SIG-M5 treated with dmso at 0.1 percent for 504 hours (cell line): ENCODE results near the gene SELENOW.
"Not testable (repeated sequence)": the region's sequence is repeated elsewhere in the genome, so short reads cannot be mapped to it uniquely, and the experiment has no call there.

ENCODE experiments used
- DNase-seq: peaks from one replicate; lab custom pipeline; 2025; ENCODE audit not compliant: unreplicated experiment; lab: John Stamatoyannopoulos, UW

Gene SELENOW

DNA sequence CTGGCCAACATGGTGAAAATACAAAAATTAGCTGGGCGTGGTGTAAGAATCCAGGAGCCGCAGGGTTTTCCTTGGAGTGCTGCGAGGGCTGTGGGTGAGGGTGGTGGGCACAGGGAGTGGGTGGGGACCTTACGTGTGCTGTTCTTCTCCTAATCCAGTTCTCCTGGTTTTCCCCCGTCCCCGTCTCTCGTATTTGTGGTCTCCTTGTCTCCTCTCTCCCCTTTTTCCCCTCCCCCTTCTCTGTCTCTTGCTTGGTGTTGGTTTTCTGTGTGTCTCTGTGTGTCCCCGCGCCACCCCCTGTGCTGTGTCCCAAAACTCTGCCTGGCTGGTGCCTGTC, 1.7 kb downstream of the SELENOW start:
- DNase-seq: no peak

DNA sequence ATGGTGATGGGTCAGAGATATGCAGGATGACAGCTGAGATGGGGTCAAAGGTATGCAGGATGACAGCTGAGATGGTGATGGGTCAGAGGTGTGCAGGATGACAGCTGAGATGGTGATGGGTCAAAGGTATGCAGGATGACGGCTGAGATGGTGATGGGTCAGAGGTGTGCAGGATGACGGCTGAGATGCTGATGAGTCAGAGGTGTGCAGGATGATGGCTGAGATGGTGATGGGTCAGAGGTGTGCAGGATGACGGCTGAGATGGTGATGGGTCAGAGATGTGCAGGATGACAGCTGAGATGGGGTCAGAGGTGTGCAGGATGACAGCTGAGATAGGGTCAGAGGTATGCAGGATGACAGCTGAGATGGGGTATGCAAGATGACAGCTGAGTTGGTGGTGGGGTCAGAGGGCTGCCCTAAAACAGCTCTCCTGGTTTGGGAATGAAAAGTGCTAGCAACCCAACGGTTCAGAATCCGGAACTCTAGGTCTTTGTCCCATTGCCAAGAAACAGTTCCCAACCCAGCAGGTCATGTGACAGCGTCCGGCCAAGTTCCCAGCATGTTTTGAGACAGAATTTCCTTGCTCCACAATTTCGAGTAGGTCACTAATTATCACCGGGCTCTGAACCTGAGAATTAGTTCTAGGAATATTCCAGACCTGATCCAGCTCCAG, 3.2 kb downstream of the SELENOW start:
- DNase-seq: no peak

DNA sequence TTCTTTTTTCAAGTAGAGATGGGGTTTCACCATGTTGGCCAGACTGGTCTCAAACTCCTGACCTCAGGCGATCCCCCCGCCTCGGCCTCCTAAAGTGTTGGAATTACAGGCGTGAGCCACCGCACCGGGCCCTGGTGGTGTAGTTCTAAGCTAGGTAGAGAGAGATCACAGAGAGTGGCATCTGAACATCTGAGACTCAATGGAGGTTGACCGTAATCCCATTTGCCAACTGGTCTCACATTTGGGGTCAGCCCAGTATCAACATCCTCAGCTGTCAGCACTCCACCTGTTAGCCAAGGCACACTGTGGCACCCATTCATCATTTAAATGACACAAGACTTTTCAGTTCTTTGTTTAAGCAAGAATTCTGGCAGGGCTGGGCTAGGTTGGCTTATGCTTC, 8.1 kb downstream of the SELENOW start:
- no peak for DNase-seq

DNA sequence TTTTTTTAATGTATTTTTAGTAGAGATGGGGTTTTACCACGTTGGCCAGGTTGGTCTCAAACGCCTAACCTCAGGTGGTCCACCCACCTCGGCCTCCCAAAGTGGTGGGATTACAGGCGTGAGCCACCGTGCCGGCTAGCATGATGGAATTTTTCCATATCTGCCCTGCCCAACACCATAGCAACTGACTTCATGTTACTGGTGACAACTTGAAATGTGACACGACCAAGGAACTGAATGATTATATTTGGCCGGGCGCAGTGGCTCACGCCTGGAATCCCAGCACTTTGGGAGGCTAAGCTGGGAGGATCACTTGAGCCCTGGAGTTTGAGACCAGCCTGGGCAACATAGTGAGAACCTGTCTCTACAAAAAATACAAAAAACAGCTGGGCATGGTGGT, 8.8 kb downstream of the SELENOW start:
- DNase-seq: not testable (repeated sequence)

DNA sequence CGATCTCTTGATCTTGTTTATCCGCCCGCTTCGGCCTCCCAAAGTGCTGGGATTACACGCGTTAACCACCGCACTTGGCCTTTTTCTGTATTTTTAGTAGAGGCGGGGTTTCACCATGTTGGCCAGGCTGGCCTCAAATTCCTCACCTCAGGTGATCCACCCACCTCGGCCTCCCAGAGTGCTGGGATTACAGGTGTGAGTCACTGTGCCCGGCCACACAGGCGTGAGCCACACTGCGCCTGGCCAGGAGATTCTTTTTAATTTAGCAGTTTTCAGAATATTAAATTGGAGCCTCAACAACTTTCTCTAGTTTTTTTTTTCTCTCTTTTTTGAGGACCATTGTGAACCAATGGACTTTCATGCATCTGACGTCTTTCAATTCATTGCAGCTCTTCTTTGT, 11.3 kb downstream of the SELENOW start:
- DNase-seq: not testable (repeated sequence)

DNA sequence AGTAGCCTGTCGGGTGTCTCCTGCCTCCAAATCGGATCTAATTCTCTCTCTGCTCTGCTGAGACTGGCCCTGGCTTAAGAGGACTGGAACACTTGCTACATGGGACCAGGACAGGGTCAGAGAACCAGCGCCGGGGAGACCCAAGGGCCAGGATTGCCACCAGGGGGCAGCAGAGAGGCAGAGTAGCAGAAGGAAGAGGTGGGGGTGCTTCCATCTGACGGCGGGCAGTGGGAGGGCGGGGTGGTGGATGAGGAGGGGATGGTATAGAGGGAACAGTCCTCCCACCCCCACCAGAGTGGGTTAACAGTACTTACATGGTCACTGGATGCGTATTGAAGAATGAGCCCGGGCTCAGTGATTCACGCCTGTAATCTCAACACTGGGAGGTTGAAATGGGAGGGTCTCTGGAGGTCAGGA, 11.9 kb downstream of the SELENOW start:
- peak; percentile 46 for DNase-seq

DNA sequence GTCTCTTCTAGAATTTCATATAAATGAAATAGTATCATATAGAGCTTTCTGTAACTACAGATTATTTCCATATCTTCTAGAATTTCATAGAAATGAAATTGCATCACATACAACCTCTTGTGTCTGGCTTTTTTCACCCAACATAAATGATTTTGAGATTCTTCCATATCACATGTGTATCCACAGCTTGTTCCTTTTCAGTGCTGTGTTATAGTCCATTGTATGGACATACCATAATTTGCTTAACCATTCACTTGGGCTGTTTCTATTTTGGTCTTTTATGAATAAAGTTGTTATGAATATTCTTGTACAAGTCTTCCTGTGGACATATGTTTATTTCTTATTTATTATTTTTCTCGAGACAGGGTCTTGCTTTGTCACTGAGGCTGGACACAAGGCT, 14.1 kb downstream of the SELENOW start:
- no peak for DNase-seq

DNA sequence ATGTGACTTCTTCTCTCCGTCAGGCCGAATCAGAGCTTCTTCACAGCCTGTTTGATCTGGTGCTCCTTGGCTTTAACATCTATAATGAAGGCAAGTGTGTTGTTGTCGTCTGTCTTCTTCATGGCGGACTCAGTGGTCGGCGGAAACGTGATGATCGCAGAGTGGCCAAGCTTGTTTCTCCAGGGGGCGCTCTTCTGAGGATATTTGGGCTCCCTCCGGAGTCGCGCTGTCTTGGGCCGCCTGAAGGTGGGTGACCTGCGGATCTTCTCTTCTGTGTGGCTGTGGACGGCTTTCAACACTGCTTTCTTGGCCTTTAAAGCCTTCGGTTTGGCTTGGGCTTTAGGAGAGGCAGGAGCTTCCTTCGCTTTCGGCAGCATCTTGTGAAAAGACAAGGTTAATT, 16.0 kb downstream of the SELENOW start:
- DNase-seq: no peak

DNA sequence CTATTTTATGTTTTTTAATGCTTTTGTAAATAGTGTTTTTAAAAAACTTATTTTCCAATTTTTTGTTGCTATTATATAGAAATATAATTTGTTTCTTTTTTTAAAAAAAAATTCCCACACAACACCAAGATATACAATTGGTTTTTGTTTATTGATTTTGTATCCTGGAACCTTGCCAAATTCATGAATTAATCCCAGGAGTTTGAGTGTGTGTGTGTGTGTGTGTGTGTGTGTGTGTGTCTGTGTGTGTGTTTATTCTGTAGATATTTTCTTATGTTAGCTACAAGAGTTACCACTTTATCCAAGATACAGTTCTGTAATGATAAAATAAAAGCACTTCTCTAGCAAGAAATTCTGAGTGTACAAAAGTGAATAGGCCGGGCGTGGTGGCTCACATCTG, 18.3 kb downstream of the SELENOW start:
- DNase-seq: no peak

DNA sequence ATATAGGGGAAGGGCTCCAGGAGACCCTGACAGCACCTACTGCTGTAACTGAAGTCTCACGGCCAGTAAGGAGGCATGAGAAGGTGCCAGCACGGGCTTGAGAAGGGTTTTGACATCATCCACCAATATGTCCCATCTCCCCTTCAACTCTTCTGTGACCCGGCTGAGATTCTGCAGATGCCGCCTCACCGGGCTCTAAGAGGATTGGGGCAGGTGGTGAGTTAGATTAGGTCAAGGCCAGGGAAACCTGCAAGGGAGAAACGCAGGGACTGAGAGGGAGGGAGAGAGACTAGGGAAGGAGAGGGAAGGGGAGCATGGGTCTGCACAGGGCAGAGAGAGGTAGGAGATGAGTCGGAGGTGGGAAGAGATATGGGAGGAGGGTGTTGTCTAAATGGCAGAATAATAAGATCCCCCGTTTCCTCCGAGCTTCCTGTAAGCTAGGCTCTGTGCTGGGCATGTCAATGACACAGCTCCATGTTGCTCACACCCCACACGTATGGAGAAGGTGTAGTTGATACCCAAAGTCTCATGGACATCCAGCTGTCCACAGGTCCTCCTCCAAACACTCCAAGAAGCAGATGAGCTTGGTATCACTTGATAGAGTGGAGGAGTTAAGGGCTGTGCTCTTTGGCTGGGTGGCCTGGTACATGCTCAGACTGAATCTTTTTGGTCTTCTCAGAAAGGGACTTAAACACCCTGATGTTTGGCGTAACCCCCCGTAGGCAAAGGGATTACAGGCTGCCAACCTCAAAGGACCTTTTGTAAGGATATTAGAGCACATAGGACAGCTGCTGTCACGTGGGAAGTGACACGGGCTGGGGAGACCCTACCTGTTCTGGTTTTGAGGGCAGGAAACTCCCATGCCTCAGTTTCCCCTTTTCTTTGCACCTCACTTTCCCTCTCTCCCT, 19.7 kb downstream of the SELENOW start:
- DNase-seq: no peak

DNA sequence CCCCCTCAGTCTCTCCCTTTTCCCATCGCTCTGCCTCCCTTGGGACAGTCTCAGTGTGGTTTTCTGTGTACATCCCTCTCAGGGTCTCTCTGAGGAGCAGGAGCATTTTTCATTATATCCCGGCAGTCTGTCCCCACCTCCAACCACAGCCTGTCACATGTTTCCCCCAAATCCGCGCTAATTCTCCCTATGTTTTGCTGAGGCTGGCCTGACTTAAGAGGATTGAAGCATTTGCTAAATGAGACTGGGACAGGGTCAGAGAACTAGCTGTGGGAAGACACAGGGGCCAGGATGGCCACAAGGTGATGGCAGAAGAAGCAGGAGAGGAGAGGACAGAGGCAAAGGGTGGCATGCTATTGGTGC, 20.4 kb downstream of the SELENOW start:
- DNase-seq: no peak

DNA sequence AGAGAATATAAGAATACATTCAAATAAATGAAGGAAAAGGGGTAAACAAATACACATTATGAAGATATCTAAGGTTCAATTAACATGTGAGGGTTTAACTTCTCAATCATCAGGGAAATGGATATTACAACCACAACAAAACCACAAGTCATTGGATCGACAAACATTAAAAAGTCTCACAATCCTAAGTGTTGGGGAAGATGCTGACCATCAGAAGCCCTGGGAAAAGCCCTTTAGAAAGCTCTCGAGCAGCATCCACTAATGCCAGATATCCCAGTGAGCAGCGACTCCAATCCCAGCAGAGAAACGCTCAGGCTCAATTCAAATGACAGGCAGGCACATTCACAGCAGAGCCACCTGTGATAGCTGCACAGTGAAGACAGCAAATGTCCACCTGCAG, 22.8 kb downstream of the SELENOW start:
- DNase-seq: no peak

DNA sequence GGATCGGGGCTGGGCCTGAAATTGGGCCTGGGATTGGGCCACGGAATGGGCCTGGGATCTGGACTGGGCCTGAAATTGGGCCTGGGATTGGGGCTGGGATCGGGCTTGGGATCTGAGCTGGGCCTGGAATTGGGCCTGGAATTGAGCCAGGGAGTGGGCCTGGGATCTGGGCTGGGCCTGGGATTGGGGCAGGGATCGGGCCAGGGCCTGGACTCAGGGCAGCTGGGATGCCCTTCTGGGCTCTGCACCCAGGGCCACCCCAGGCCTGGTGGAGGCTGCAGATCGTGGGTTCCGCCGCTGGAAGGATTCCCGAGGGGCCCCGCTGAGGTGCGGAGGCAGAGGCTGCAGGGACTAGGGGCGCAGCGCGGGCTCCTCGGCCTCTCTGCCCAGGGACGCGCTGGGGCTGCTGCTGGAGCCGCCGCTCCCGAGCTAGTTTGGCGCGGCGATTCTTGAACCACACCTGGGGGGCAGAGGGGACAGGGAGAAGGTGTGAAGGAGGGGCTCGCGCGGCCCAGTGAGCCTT, 24.1 kb downstream of the SELENOW start:
- DNase-seq: no peak

DNA sequence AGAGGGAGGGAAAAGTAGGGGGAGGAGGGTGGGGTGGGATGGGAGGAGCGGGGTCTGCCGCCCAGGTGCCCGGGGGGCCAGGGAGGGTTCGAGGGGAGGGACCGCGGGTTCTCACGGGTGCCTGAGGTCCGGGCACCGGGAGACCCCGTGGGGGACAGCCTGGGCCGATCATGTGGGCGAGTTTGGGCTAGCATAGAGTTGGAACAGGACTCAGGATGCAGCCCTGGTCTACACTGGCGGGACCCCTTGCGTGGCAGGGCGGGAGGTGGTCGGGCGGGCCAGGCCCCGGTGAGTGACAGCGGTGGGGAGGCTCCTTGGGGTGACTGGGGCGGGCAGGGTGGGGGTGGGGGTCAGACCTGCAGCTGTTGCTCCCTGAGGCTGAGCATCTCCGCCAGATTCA, 24.6 kb downstream of the SELENOW start:
- not testable (repeated sequence) for DNase-seq

DNA sequence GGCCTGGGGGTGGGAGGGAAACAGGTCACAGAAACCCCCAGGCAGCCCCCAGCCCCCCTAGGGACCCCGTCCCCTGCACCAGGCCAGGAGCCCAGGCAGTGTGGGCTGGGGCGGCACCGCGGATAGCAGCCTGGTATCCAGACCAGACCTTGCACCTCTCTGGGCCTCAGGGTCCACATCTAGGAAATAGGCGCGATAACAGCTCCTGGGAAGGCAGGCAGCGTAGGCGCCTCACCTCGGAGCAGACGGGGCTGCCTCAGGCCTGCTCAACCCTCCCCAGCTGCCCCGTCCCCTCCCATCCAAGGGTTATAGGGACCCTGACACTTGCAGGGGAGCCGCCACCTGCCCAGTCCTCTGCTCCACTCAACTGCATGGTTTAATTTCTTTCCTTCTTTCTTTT, 25.2 kb downstream of the SELENOW start:
- DNase-seq: not testable (repeated sequence)

DNA sequence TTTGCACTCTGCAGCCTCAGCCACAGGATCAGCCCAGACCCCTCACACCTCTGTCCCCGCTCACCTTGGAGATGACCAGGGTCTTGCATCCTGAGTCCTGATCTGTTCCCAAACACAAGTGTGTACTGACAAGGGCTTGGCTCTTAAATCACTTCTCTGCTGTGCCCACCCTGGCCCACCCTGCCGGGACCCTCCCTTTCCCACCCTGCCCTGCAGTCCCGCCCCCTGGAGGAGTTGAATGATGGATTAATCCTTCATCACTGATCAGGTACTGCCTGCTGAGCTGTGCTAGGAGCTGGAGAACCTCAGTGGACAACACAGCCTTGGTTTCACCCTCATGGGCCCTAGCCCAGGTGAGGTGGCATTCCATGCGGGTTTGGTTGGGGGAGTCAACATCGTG, 25.9 kb downstream of the SELENOW start, which contains the start of gene TPRX1:
TPRX1 (minus strand) TSS at position 101 of the 400 bp plus-strand sequence; CDS start at position 89, 12 bp downstream.
- not testable (repeated sequence) for DNase-seq

DNA sequence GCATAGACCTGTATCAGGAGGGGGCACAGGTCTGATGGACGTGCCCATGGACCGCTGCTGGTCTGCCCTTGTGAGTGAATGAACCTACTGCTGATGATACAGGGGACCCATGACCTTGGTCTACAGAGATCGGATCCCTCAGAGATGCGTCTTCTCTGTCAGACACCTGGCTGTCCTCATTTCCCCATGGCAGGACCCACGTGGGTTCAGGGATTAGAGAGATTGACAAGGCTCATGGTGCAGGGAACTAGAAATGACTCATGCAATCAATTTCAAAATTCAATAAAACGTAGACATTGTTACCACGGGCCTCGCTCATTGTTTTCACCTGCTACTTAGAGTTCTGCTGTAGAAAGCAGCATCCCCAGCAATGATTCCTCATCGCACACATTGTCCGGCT, 26.8 kb downstream of the SELENOW start:
- no peak for DNase-seq

DNA sequence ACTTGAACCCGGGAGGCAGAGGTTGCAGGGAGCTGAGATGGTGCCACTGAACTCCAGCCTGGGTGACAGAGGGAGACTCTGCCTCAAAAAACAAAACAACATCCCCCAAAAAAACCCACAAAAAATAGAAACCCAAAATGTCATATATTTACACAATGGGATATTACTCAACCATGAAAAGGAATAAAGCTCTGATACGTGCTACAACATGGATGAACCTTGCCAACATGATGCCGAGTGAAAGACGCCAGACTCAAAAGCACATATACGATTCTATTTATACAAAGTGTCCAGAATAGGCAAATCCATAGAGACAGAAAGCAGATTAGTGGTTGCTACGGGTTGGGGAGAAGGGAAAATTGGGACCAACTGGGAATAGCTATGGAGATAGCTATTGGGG, 27.9 kb downstream of the SELENOW start:
- no peak for DNase-seq

DNA sequence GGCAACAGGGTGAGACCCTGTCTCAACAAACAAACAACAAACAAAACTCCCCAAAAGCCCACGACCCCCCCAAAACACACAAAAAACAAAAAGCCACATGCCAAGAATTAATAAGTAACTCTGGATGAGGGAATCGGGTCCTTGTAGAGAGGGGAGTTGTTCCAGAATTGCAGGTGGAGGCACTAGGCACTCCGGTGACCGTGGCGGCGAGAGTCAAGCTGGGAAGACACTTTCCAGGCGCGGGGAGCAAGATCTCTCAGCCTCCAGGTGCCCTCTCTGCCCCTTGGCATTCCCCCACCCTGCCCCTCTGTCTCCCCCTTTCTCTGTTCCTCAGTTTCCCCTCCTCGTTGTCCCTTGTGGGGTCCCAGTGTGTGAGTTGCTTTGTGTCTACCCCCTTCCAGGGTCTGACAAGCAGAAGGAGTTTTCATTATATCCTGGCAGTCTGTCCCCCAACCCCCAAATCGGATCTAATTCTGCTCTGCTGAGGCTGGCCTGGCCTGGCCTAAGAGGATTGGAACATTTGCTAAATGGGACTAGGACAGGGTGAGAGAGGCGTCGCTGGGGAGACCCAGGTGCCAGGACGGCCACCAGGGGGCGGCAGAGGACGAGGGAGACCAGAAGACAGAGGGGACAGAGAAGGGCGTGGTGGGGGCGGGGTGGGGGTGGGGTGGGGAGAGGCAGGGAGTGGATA, 34.9 kb downstream of the SELENOW start:
- peak; percentile 60 for DNase-seq

DNA sequence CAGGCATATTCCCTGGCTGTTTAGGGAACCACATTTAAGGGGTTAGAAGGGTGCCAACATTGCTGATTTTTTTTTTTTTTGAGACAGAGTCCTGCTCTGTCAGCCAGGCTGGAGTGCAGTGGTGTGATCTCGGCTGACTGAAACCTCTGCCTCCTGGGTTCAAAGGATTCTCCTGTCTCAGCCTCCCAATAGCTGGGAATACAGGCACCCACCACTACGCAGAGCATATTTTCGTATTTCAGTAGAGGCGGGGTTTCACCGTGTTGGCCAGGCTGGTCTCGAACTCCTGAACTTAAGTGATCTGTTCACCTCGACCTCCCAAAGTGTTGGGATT, 35.5 kb downstream of the SELENOW start:
- no peak for DNase-seq

DNA sequence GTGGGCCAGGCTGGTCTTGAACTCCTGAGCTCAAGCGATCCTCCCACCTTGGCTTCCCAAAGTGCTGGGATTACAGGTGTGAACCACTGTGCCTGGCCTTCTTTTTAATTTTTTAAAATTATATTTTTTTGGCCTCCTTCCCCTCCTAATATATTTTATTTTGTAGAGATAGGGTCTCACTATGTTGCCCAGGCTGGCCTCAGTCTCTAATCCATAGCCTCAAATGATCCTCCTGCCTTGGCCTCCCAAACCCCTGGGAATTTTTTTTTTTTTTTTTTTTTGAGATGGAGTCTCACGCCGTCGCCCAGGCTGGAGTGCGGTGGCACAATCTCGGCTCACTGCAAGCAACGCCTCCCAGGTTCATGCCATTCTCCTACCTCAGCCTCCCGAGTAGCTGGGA, 37.8 kb downstream of the SELENOW start:
- not testable (repeated sequence) for DNase-seq

DNA sequence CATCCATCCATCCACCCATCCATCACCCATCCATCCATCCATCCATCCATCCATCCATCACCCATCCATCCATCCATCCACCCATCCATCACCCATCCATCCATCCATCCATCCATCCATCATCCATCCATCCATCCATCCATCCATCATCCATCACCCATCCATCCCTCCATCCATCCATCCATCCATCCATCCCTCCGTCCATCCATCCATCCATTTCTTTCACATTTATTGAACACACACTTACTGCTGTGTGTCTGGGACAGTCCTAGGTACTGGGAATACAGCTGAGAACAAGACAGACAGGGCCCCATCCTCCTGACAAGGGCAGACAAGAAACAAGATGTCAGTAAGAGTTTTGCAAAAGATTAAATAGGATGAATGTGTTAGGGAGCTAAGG, 39.7 kb downstream of the SELENOW start:
- DNase-seq: not testable (repeated sequence)
